Ovary (tissue), 9 donors: ENCODE results near the gene MAPK8. TPM values are rescaled to one million over a fixed set of nuclear protein-coding genes. Genes with fewer than 3 reads are reported as not detected.

Source experiments
- DNase-seq, 5 donors: peaks; one replicate each; pipeline ENCODE4 v3.0.0-alpha.2; 2019 to 2020
- H3K27ac ChIP-seq, 2 donors: fragments of 200-600 bp; one replicate each; pipeline versions ENCODE4 v1.5.1 to v1.8.0; 2019 to 2022
- H3K27me3 ChIP-seq: fragments of 200-600 bp; one replicate; pipeline ENCODE4 v1.8.0; 2022
- H3K36me3 ChIP-seq: fragments of 200-600 bp; sonication (generic); one replicate; pipeline ENCODE4 v1.5.1; 2019
- H3K4me1 ChIP-seq: one replicate; pipeline ENCODE4 v1.8.1; 2013; ENCODE audit warnings: mild to moderate bottlenecking, moderate library complexity; ENCODE audit not compliant: insufficient read depth
- H3K4me3 ChIP-seq: fragments of 200-600 bp; sonication (generic); one replicate; pipeline ENCODE4 v1.5.1; 2017
- H3K9me3 ChIP-seq, 2 donors: fragments of 200-600 bp in 1 of 2; sonication (generic) in 1 of 2; one replicate each; pipeline versions ENCODE4 v1.5.1 to v1.8.1; 2013 to 2019; ENCODE audit warnings: mild to moderate bottlenecking in 1 of 2, moderate library complexity in 1 of 2
- EP300 ChIP-seq: sonication (generic); formaldehyde crosslinking; IDR thresholded peaks from one replicate; pipeline ENCODE4 v1.6.1; 2017; ENCODE audit warnings: antibody characterized with exemption
- POLR2A ChIP-seq: fragments of 450-650 bp; IDR thresholded peaks from one replicate; pipeline ENCODE4 v1.6.1; 2017; ENCODE audit warnings: antibody characterized with exemption, mild to moderate bottlenecking, moderate library complexity
- WGBS, 3 donors: extraction: QIAGEN DNeasy Blood & Tissue Kit in 1 of 3; methylation state at CpG; one replicate each; pipeline versions ENCODE4 v1.1.5 to v1.1.7; 2013 to 2017; 5-methylcytosine and 5-hydroxymethylcytosine counted together
- intact Hi-C, 4 donors: fragments of 100-400 bp; cut with DNase I; formaldehyde crosslinking; loops; one replicate each; pipeline versions ENCODE4 v1.11.0 to v1.15.1; 2022 to 2023
- polyA plus RNA-seq, 2 donors: library from polyadenylated mRNA; stranded (reverse); fragments of 200-250 nt in 1 of 2; fragments of 350-450 nt in 1 of 2; fragmentation: Illumina TruSeq in 1 of 2; extraction: RNeasy Lipid Tissue Mini Kit (QIAGEN cat#74804) in 1 of 2; gene quantifications; one replicate each; pipeline ENCODE4 v1.2.3, GENCODE V29; 2013 to 2014
- total RNA-seq, 7 donors: library from RNA; depleted of rRNA in 2 of 7; stranded (reverse); fragments of >200 nt in 2 of 7; fragmentation: NEBNext Ultra II Directional in 3 of 7; extraction: Animal tissue kit (Norgen Biotek cat#: 25700) in 3 of 7; gene quantifications; one replicate each; pipeline versions ENCODE4 v1.1.0 to v1.2.4, GENCODE V29; 2016 to 2023
- TF ChIP-seq, protein P1 (sequence below), 3 donors: fragments of 450-650 bp in 2 of 3; fragments of 200-600 bp in 1 of 3; IDR thresholded peaks; one replicate each; pipeline versions ENCODE4 v1.5.1 to v1.8.0; 2016 to 2022; ENCODE audit warnings: antibody characterized with exemption in 3 of 3, mild to moderate bottlenecking in 1 of 3
- donor health status: DM: no; HTN: no; CAD: no; lungs with moderate emphysema.
- donor health status: DM: no; HTN: no; CAD: no.
- donor health status: Bipolar disorder and iron deficiency.
- donor health status: DM: yes; HTN: yes; CAD: no.
- donor health status: DM: no; HTN: no; CAD: no.
- donor health status: DM: yes; HTN: yes; CAD: no.

The MAPK8 gene
- total and polyA plus RNA-seq, 9 donors: 21.9 to 110 (median 68.6) TPM

DNA sequence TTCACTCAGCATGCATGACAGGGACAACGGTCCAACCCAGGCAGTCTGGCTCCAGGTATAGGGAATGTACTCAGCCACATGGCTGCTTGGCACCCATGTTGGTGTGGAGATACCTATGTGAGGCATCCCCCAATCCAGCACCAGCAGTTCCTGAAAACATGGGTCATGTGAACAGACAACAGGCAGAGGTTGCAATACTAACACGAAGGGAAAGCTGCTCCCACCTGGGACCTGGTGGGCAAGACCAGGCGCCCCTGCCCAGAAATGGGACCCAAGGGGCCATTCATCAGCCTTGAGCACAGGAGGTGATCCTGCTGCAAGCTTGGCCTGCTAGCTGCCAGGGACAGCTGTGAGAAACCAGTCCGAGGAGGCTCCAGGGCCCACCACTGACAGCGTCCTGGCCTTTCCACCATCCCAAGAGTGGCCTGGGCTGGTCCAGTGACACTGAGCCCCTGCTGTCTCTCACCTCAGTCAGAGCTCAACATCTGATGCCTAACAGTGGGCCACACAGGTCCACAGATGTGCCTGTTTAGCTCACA lies 156.1 kb downstream of the MAPK8 start:
- peak in 2 of 5 donors; percentile 13 to 23 for DNase-seq
- intact Hi-C loops: no loop called here
- no peaks in the 10 kb centered on the region for H3K36me3 ChIP-seq
- WGBS, 3 donors: 89 to 92% (median 89%) methylated on average over 4 to 5 of the region's 5 CpGs
- H3K27me3 ChIP-seq: no peaks in the 10 kb centered on the region
- H3K9me3 ChIP-seq: no peaks in the 10 kb centered on the region
- no peak for TF ChIP-seq EP300
- TF ChIP-seq, protein P1, sequence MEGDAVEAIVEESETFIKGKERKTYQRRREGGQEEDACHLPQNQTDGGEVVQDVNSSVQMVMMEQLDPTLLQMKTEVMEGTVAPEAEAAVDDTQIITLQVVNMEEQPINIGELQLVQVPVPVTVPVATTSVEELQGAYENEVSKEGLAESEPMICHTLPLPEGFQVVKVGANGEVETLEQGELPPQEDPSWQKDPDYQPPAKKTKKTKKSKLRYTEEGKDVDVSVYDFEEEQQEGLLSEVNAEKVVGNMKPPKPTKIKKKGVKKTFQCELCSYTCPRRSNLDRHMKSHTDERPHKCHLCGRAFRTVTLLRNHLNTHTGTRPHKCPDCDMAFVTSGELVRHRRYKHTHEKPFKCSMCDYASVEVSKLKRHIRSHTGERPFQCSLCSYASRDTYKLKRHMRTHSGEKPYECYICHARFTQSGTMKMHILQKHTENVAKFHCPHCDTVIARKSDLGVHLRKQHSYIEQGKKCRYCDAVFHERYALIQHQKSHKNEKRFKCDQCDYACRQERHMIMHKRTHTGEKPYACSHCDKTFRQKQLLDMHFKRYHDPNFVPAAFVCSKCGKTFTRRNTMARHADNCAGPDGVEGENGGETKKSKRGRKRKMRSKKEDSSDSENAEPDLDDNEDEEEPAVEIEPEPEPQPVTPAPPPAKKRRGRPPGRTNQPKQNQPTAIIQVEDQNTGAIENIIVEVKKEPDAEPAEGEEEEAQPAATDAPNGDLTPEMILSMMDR (IDR thresholded peaks at IDR 0.05): no peak
- no peak for TF ChIP-seq POLR2A
- no peak overlapping the region for H3K27ac ChIP-seq
- H3K4me3 ChIP-seq: no peak overlapping the region
- peaks cover 17% of the 10 kb centered on the region for H3K4me1 ChIP-seq

DNA sequence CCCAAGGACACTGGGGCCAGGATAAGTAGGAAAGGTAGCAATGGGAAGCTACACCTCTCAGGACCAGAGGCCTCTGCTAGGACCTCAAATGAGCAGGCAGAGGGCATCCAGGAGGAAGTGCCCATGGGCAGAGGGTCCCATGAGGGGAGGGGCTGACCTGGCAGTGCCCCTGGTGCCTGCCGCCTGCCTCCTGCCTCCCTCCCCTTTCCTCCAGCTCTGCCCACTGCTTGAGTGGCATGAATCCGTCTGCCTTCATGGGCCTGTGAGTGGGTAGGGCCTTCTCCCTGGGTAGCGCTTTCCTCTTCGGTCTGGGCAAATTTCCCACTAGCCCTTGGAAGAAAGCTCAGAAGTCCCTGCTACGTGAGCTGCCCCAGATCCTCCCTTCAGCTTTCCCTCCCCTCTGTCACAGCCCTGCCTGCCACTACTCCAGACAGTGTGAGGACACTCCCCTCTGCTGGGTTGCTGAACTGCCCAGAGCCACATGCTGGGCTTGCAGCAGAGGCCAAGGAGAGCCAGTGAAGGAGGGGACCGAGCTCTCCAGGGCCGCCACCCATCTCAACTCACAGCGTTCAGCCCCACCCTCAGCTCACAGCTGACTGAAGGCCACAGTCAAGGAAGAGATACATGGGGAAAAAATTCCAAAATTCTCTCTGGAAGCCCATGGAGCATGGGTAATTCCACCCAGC lies 157.0 kb downstream of the MAPK8 start:
- WGBS, 3 donors: 42 to 53% (median 52%) methylated on average over 8 of the region's 8 CpGs
- no peak for TF ChIP-seq POLR2A
- TF ChIP-seq, protein P1 (IDR thresholded peaks at IDR 0.05): no peak
- no peak for TF ChIP-seq EP300
- peak overlapping the region in 1 of 2 donors; percentile 27 for H3K27ac ChIP-seq
- H3K36me3 ChIP-seq: no peaks in the 10 kb centered on the region
- intact Hi-C loops: no loop called here
- no peaks in the 10 kb centered on the region for H3K27me3 ChIP-seq
- peak in 4 of 5 donors; percentile 24 to 47 (median 38) for DNase-seq
- no peak overlapping the region for H3K4me3 ChIP-seq
- H3K4me1 ChIP-seq: peaks cover 21% of the 10 kb centered on the region
- no peaks in the 10 kb centered on the region for H3K9me3 ChIP-seq

DNA sequence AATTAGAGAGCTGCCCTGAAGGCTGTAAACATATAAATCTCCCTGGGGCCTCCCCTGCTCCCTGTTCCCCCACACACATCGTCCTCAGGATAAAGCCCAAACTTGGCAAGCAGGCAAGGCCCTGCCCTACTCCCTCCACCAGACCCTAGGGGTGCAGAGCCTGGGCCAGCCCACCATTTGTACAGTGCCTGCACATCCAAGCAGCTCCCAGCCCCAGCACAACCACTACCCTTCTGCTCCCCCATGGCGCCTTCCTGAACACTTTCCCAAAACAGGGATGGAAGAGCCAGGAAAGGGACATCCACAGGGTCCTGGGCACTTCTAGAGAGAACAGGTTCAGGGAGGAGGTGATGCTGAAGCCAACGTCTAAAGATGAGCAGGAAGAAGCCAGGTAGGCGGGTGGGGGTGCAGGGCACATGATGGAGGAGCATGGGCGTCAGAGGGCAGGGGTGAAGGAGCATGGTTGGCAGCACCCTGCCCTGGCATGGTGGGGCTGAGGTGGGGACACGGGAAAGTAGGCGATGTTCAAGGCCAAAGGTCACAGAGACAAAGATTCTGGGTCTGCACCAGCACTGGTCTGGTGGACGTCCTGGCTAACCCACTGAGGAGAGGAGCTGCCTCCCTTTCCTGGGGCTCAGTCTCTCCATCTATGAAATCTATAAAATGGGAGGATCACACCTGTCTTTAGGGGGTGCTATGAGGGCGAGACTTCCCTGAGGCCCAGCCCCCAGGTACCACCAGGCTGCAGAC lies 157.8 kb downstream of the MAPK8 start:
- H3K4me3 ChIP-seq: no peak overlapping the region
- H3K9me3 ChIP-seq: no peaks in the 10 kb centered on the region
- H3K36me3 ChIP-seq: no peaks in the 10 kb centered on the region
- 79% methylated on average over 9 of the region's 9 CpGs for WGBS, 3 donors
- H3K27ac ChIP-seq: peak overlapping the region in 1 of 2 donors; percentile 27
- peaks cover 23% of the 10 kb centered on the region for H3K4me1 ChIP-seq
- DNase-seq: peak in 3 of 5 donors; percentile 30 to 36 (median 31)
- intact Hi-C loops: no loop called here
- no peaks in the 10 kb centered on the region for H3K27me3 ChIP-seq
- TF ChIP-seq POLR2A (no peak), EP300 (no peak)
- TF ChIP-seq, protein P1 (IDR thresholded peaks at IDR 0.05): no peak

DNA sequence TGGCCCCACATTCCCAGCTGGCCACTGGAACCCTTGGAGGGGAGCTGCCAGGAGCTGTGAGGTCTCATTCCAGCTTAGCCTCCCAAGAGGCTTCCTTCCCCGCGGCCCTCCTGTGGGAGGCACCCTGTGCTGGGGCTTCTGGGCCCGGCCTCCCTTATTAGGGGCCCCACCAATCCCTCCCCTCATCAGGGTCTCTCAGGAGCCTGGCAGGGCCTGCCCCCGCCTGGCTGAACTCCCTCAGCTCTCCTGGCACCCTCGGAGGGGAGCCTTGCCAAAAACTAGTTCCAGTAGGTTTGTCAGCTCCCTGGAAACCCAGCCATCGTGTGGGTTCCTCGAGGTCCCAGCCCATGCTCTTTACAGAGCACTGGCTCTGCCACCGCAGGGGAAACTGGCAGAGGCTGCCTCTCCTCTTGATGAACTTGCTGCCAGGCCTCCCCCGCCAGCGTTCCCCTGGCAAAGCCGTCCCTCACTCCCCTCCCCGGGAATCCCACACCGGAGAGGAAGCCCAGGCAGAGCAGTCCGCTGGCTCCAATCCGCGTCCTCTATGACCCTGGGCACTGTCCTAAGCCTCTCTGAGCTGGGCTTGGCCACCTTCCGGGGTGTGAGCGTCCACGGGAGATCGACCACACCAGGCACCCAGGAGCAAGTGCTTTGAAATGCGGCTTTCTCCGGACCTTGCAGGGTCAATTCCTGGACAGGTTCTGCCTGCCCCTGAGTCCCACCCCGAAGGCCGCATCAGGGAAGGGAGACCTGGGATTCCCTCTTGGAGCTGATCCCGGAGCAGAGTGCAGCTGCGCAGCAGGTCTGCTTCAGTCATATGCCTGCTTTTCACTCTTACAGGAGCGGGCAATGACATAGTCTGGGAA lies 158.6 kb downstream of the MAPK8 start:
- no peak for TF ChIP-seq EP300
- no peaks in the 10 kb centered on the region for H3K27me3 ChIP-seq
- H3K4me1 ChIP-seq: peaks cover 27% of the 10 kb centered on the region
- intact Hi-C loops: no loop called here
- peak in 3 of 5 donors; percentile 23 to 48 (median 44) for DNase-seq
- H3K9me3 ChIP-seq: no peaks in the 10 kb centered on the region
- no peaks in the 10 kb centered on the region for H3K36me3 ChIP-seq
- H3K4me3 ChIP-seq: no peak overlapping the region
- WGBS, 3 donors: 53 to 57% (median 54%) methylated on average over 21 to 27 of the region's 27 CpGs
- H3K27ac ChIP-seq: peak overlapping the region in 1 of 2 donors; percentile 27
